HG02571 (cell line): ENCODE data around the gene HECTD4.
A peak's percentile ranks its signal among the peaks of the same experiment; 100 is the strongest.
"Not testable (repeated sequence)": the region's sequence is repeated elsewhere in the genome, so short reads cannot be mapped to it uniquely, and the experiment has no call there.

Source experiments
- ATAC-seq: cut with Tn5 transposase; IDR thresholded peaks from one replicate; pipeline ENCODE4 v1.9.1; 2021; ENCODE audit warnings: mild to moderate bottlenecking, moderate library complexity; ENCODE audit not compliant: unreplicated experiment

The HECTD4 gene, protein sequence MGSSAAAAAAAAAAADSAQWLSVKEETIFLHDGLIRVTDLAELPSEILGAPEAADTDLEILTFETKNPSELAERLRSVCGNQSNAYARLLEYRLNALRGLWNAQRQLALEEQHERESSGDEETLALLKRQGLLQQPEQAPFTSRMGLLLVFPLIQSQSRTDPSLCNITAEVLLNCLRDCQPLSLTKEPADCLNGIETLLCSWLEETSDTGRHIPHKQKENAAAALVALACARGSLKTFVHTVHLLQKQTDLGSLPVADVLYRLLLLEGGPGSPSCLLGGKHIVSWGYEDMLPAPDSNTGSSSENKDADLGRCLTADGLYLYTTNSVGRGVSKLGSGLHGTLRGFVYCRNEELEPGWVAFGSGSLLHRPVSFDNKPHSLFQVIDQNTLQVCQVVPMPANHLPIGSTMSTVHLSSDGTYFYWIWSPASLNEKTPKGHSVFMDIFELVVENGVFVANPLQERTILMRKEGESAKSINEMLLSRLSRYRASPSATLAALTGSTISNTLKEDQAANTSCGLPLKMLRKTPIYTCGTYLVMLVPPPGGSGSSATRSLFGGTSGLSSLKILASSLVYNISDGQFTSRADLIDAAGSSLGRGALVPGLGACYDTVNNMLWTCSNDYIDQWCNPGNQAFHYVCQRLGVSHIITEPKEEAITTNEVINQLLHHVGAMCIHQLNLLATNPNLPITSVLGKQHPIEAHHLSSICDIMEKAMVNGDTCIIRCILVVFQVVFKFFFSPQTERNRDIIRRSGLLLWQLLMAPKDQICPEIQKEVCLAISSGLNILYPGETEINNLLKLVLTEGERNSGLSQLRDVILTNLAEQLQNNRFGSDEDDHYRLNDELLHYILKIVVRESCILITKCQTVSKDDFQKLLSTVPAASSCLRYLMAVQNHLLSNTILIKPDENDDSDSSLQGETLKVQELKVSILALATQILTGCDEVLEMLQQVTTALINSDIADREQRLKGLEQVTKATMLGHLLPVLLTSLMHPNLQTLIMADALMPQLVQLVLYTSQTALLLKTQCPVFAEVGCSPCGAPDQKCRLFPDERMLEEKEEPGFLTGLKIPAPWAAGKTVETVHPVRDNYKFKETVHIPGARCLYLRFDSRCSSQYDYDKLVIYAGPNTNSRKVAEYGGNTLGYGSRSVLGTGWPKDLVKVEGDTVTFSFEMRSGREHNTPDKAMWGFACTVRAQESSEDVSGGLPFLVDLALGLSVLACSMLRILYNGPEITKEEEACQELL (N-terminal part only)

DNA sequence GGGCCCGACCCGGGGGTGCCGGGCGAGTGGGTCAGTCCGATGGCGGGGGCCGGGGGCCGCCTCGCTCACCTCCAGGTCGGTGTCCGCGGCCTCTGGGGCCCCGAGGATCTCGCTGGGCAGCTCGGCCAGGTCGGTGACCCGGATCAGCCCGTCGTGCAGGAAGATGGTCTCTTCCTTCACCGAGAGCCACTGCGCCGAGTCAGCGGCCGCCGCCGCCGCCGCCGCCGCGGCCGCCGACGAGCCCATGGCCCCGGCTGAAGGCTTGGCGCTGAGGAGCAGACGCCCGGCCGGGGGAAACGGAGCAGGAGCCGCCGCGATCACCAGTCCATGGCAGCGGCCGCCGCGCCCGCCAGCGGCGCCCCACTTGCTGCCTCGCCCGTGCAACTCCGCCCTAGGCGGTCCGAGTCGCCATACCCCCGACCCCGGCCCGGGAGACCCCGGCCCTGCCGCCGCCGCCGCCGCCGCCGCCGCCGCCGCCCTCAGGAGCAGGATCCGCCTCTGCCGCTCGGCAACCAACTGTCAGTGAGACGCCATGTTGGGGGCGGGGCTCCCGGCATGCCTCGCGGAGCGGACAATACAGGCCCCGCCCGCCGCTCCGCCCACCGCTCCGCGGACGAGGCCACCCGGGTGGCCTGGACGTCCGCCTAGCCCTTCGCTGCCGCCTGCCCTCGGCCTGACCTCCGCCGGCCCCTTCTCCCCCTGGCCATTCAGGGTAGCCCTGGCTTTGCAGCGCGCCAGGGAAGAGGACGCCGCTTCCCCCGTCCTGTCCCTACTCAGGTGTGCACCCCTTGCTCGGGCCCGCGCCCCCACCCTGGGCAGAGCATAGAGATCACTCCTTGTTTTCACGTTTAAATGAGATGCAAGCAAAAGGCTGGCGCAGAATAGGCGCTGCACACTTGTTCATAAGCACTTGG, at the start of gene HECTD4:
Gene HECTD4 (minus strand): TSS at position 549 of the 914 bp plus-strand sequence. CDS start 303 bp downstream, at position 246.
- ATAC-seq, result peak; percentile 88

GRCh38 chr12:112431965-112432364, 49.7 kb upstream of the HECTD4 start:
- ATAC-seq, result no peak

DNA sequence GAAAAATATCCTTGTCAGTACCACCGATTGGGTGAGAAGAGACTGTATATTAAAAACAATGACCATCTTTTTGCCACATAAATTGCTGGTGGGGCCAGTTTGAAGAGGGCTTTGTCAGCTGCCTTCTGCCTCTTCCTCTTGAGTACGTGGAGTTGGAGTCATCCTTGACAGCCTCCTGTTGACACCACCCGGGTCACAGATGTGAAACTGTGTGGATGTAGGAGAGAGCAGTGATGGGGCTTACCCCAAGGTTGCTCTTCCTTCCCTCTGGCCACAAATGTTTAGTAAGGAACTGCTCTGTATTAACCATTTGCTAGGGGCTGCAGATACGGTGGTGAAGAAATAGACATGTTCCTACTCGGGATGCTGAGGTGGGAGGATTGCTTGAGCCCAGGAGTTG, 48.7 kb upstream of the HECTD4 start:
- no peak for ATAC-seq

GRCh38 chr12:112427760-112428159, 45.5 kb upstream of the HECTD4 start:
- ATAC-seq, result no peak

DNA sequence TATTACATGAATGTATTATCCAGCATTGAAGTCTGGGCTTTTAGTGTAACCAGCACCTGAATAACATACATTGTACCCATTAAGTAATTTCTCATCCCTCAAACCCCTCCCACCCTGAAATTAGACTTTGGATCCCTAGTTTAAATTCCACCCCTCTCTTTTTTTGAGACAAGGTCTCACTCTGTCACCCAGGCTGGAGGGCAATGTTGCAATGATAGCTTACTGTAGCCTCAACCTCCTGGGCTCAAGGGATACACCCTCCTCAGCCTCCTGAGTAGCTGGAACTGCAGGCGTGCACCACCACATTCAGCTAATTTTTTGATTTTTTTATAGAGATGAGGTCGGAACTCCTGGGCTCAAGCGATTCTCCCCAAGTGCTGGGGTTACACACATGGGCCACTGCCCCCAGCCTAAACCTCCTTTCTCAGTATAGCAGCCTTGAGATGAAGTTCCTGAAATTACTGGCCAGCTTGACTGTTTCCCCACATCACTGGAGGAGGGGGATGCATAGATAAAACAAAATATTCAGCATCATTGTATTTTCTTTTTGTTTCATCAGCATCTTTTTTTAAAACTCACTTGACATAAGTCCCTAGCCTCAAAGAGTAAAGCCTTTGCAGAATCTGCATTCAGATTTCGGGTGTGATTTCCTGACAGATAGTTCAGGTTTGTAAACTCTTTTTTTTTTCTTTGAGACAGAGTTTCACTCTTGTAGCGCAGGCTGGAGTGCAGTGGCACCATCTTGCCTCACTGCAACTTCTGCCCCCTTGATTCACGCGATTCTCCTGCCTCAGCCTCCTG, 43.6 kb upstream of the HECTD4 start:
- ATAC-seq, result no peak

GRCh38 chr12:112424126-112424525, 41.9 kb upstream of the HECTD4 start:
- ATAC-seq, result no peak

DNA sequence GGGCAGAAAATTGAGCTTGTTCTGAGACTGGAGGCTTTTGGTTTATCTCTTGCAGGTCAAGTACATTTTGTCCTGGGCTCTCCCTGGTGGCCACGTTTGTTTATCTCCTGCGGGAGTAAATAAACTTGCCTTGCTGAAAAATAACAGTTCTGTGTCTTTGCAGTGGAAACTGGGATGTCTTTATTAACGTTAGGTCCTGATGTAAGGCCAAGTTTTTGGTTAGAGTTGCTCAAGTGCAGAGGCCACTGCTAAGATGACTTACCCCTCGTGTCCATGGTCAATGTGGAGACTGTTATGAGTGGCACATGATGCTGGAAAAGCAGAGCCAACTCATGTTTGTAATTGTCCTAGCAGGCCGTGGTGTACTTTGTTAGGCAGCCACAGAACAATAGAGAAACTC, 40.3 kb upstream of the HECTD4 start:
- ATAC-seq, result no peak

- no peak for ATAC-seq
Observed at GRCh38 chr12:112421363-112421762, 39.1 kb upstream of the HECTD4 start.

- no peak for ATAC-seq
Observed at GRCh38 chr12:112420740-112421139, 38.5 kb upstream of the HECTD4 start.

DNA sequence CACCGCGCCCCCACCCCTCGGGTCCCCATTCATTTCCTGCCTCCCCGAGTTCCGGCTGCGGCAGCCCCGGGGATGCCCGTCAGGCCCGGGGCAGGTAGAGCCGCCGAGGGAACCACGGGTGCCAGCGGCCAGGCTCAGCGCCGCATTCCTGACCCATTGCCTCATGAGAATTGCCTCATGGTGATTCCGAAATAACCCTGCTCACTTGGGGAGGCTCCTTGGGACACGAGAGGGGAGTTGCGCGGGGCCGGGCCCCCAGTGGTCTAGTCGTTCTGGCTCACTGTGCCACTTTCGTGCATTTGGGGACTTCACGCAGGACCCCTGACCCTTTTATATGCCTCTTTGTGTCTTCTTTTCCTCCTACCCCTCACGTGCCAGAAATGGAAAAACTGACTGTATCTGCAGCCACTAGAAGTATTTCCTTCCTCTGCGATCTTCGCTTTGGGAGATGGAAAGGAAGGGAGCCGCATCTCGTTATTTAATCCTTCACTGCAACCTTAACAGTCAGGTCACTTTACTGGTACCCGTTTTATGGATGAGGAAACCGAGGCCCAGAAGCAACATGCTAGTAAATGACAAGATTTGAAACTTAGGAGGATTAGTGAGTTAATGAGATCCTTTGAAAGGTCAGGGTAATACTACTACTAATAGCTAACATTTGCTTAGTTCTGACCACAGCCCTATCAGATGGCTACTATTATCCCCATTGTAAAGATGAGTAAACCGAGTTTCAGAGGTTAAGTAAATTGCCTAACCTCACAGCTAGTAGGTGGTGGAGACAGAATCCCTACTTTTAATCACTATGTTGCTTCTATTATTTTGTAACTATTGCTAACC, 37.3 kb upstream of the HECTD4 start:
- peak; percentile 30 for ATAC-seq

DNA sequence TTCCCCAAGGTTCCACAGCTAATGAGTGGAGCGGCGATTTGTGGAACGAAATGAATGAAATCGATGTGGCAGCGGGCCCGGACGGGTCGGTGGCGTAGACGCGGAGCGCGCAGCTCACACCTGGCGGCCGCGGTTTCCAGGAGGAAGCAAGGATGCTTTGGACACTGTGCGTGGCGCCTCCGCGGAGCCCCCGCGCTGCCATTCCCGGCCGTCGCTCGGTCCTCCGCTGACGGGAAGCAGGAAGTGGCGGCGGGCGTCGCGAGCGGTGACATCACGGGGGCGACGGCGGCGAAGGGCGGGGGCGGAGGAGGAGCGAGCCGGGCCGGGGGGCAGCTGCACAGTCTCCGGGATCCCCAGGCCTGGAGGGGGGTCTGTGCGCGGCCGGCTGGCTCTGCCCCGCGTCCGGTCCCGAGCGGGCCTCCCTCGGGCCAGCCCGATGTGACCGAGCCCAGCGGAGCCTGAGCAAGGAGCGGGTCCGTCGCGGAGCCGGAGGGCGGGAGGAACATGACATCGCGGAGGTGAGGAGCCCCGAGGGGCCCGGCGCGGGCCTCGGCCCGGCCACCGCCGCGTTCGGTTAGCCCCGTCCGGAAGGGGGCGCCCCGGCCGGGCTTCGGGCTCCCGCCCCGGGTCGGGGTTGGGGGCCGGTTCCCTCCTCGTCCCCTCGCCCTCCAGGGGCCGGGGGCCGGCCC, 36.5 kb upstream of the HECTD4 start, which contains the start of gene PTPN11:
Gene PTPN11 (plus strand): TSS at position 340 of the 689 bp plus-strand sequence. CDS start 165 bp downstream, at position 505.
- peak; percentile 76 for ATAC-seq

DNA sequence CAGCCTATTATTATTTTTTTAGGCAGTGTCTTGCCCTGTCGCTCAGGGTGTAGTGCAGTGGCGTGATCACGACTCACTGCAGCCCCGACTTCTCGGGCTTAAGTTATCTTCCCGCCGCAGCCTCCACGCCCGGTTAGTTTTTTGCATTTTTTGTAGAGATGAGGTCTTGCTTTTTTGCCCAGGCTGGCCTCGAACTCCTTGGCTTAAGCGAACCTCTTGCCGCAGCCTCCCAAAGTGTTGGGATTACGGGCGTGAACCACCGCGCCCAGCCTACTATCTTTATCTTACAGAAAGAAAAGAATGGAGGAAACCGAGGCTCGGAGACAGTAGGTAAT, 36.0 kb upstream of the HECTD4 start:
- ATAC-seq, result no peak

- ATAC-seq, result not testable (repeated sequence)
Observed at GRCh38 chr12:112415457-112415856, 33.2 kb upstream of the HECTD4 start.

- ATAC-seq, result no peak
Observed at GRCh38 chr12:112413855-112414625, 31.8 kb upstream of the HECTD4 start.

DNA sequence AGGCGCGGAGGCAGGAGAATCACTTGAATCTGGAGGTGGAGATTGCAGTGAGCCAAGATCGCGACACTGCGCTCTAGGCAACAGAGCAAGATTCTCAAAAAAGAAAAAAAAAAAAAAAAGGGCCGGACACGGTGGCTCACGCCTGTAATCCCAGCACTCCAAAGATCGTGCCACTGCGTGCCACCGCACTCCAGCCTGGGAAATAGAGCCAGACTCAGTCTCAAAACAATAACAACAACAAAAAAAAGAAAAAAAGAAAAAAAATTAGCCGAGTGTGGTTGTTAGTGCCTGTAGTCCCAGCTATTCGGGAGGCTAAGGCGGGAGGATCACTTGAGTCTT, 27.6 kb upstream of the HECTD4 start:
- no peak for ATAC-seq

DNA sequence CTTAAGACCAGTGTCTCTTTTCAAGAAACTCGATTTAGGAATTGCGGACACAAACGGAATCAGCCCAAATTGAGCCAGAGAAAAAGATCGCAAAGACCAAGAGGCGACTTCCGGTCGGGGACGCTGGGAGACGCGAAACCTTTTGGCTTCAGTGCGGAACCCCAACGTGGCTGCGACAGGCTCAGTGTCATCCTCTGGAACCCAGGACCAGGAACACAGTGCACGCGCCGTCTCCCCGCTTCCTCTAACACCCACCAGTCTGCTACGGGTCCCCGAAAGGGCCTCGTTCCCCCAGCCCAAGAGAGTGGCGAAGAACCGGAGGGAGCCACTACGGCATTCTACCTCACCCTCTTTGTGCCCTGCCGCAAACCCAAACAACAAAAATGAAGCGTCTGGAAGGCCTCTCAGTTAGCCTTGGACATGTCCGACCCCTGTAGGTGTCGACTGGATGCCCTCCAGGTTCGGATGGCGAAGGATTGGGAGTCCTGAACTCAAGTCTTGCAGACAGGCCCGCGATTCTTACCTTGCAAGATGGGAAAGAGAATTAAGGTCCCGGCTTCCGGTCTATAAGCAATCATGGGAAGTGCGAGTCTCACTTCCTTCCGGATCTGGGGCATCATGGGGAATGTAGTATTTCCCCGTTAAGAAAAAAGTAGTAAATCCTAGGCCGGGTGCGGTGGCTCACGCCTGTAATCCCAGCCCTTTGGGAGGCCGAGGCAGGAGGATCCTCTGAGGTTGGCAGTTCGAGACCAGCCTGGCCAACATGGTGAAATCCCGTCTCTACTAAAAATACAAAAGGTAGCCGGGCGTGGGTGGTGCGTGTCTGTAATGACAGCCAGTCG, 27.1 kb upstream of the HECTD4 start, which contains the start of gene RPL6:
Gene RPL6 (minus strand): TSS at position 542 of the 842 bp plus-strand sequence. CDS start 949 bp downstream, outside the sequence.
- ATAC-seq, result peak; percentile 82
